ENCODE measurements around the gene PRSS53.

Gene PRSS53

DNA sequence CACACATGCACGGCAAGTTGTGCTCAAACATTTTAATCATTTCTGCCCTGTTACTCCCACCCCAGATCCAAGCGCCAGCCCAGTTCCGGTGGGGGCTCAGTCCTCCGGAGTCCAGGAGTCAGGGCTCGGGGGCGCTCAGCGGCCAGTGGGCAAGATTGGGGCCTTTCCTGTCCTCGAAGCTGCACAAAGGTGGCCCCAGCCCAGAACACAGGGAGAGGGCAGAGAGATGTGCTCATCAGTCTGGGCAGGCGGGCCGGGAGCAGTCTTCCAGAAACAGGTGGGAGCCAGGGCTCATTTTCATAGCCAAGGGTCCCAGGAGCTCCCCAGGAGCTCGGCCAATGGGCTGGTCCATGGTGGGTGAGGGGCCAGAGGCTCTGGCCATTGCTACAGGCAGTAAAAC is 42.7 kb upstream of the PRSS53 start:
- H3K4me3 ChIP-seq (ENCODE audit: low read depth, low read length) = no peak overlapping the region
- H3K27ac ChIP-seq (ENCODE audit: low read depth, low read length) = peak overlapping the region; percentile 57
- H3K9ac ChIP-seq (ENCODE audit: low read depth, low read length) = no peak overlapping the region
- H3K27me3 ChIP-seq (ENCODE audit: control insufficient read depth, insufficient read depth, low read length) = no peaks in the 10 kb centered on the region
- H3K4me1 ChIP-seq (ENCODE audit: control insufficient read depth, insufficient read depth, low read length) = peaks cover 30% of the 10 kb centered on the region
- peaks cover 31% of the 10 kb centered on the region for H3K36me3 ChIP-seq (ENCODE audit: control insufficient read depth, insufficient read depth, low read length)
- no peaks in the 10 kb centered on the region for H3K9me3 ChIP-seq (ENCODE audit: control insufficient read depth, insufficient read depth, low read length)

DNA sequence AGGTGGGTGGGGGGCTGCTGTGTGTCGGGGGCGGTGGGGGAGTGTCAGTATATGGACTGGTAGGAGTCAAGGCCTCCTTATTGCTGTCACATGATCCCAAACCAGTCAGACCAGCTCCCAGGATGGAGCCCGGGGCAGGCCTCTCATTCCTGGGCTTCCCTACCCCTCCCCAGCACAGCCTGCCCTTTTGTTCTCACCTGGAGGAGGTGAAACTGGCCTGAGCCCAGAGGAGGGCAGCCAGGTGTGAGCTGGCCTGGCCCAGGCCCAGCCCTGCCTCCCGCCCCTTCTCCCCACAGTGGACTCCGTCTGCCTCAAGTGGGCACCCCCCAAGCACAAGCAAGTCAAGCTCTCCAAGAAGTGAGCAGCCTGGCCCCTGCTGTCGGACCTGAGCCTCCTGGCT is 42.2 kb upstream of the PRSS53 start:
- Histone ChIP-seq H3K27ac (ENCODE audit: low read depth, low read length) (peak overlapping the region; percentile 57), H3K9ac (ENCODE audit: low read depth, low read length) (no peak overlapping the region), H3K36me3 (ENCODE audit: control insufficient read depth, insufficient read depth, low read length) (peaks cover 31% of the 10 kb centered on the region), H3K9me3 (ENCODE audit: control insufficient read depth, insufficient read depth, low read length) (no peaks in the 10 kb centered on the region), H3K4me3 (ENCODE audit: low read depth, low read length) (no peak overlapping the region), H3K4me1 (ENCODE audit: control insufficient read depth, insufficient read depth, low read length) (peaks cover 27% of the 10 kb centered on the region), H3K27me3 (ENCODE audit: control insufficient read depth, insufficient read depth, low read length) (no peaks in the 10 kb centered on the region)

DNA sequence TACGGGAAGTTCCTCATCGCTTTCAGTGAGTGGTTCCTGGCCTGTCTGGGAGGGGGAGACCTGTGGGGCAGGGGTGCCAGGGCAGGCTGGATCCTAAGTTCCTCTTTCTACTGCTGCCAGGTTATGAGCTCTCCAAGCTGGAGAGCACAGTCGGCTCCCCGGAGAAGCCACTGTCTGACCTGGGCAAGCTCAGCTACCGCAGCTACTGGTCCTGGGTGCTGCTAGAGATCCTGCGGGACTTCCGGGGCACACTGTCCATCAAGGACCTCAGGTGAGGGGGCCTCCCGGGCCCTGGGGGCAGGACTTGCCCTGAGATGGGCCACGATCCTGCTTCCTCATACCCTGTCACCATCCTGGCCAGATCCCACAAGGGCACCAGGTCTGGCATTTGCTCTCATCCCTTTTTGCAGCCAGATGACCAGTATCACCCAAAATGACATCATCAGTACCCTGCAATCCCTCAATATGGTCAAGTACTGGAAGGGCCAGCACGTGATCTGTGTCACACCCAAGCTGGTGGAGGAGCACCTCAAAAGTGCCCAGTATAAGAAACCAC is 41.7 kb upstream of the PRSS53 start:
- peaks cover 25% of the 10 kb centered on the region for H3K4me1 ChIP-seq (ENCODE audit: control insufficient read depth, insufficient read depth, low read length)
- no peak overlapping the region for H3K4me3 ChIP-seq (ENCODE audit: low read depth, low read length)
- H3K27me3 ChIP-seq (ENCODE audit: control insufficient read depth, insufficient read depth, low read length) = no peaks in the 10 kb centered on the region
- no peak overlapping the region for H3K9ac ChIP-seq (ENCODE audit: low read depth, low read length)
- no peak overlapping the region for H3K27ac ChIP-seq (ENCODE audit: low read depth, low read length)
- H3K36me3 ChIP-seq (ENCODE audit: control insufficient read depth, insufficient read depth, low read length) = peaks cover 31% of the 10 kb centered on the region
- H3K9me3 ChIP-seq (ENCODE audit: control insufficient read depth, insufficient read depth, low read length) = no peaks in the 10 kb centered on the region

DNA sequence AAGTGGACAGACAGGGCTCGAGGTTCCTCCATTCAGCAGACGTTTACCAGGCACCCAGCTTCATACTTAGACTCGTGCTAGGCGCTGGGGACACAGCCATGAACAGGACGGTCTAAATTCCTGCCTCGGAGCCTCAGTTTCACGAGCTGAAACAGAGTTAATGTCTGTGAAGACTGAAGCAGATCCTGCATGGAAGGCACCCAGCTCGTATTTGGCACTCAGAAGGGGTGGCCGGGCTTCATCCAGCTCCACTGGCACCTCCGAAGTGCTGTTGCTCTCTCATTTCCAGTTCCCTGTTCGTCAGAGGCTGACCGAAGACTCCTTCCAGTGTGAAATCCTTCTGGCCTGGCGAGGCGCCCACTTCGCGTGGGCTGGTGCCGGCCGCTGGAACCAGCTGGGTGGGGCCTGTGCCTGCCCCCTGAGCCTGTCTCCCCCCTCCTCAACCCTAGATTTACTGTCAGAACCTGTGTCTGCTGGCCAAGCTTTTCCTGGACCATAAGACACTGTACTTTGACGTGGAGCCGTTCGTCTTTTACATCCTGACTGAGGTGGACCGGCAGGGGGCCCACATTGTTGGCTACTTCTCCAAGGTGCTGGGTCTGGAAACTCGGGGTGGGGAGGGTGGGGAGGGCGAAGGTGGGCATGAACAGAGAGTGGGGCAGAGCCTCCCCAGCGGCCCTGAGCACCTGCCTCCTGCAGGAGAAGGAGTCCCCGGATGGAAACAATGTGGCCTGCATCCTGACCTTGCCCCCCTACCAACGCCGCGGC is 41.0 kb upstream of the PRSS53 start:
- Histone ChIP-seq H3K27me3 (ENCODE audit: control insufficient read depth, insufficient read depth, low read length) (no peaks in the 10 kb centered on the region), H3K4me1 (ENCODE audit: control insufficient read depth, insufficient read depth, low read length) (peaks cover 25% of the 10 kb centered on the region), H3K9me3 (ENCODE audit: control insufficient read depth, insufficient read depth, low read length) (no peaks in the 10 kb centered on the region), H3K36me3 (ENCODE audit: control insufficient read depth, insufficient read depth, low read length) (peaks cover 31% of the 10 kb centered on the region), H3K27ac (ENCODE audit: low read depth, low read length) (no peak overlapping the region), H3K4me3 (ENCODE audit: low read depth, low read length) (no peak overlapping the region), H3K9ac (ENCODE audit: low read depth, low read length) (no peak overlapping the region)

DNA sequence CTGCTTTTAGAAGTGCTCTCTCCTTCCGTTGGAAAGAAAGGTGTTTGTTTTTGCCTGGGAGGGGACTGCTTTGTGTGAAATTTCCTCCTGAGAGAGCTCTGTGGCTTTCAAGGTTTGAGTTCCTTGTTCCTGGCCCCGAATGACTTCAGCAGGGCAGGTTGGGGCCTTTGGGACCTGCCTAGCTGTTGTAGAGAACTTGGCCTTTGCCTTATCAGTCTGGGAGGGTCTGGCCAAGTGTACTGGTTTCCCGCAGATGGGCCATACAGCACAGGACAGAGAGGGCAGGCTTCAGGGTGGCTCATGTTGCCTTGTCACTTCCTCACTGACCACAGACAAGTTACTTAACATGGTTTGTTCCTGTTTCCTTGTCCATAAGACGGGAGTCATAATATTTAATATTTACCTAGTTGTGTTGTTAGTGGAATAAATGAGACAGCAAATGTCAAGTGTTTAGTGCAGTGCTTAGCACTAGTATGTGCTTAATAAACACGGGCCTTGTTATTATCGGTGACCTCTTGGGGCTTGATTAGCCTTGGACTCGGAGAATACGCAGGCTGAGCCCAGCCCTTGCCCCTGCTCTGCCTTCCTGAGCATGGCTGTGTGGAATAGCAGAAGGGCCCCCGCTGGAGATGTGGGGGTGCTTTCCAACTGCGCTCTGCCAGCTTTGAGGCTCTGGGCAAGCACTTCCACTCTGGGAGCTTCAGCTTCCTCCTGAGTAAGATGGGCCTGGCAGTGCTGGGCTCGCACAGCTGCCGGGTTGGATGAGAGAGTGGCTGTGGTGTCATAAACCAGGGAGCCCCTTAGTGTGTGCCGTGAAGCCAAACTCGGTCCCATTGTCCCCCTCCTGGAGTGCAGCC is 40.2 kb upstream of the PRSS53 start:
- no peaks in the 10 kb centered on the region for H3K9me3 ChIP-seq (ENCODE audit: control insufficient read depth, insufficient read depth, low read length)
- H3K9ac ChIP-seq (ENCODE audit: low read depth, low read length) = no peak overlapping the region
- peaks cover 18% of the 10 kb centered on the region for H3K4me1 ChIP-seq (ENCODE audit: control insufficient read depth, insufficient read depth, low read length)
- H3K27me3 ChIP-seq (ENCODE audit: control insufficient read depth, insufficient read depth, low read length) = no peaks in the 10 kb centered on the region
- H3K27ac ChIP-seq (ENCODE audit: low read depth, low read length) = no peak overlapping the region
- peaks cover 34% of the 10 kb centered on the region for H3K36me3 ChIP-seq (ENCODE audit: control insufficient read depth, insufficient read depth, low read length)
- H3K4me3 ChIP-seq (ENCODE audit: low read depth, low read length) = no peak overlapping the region

DNA sequence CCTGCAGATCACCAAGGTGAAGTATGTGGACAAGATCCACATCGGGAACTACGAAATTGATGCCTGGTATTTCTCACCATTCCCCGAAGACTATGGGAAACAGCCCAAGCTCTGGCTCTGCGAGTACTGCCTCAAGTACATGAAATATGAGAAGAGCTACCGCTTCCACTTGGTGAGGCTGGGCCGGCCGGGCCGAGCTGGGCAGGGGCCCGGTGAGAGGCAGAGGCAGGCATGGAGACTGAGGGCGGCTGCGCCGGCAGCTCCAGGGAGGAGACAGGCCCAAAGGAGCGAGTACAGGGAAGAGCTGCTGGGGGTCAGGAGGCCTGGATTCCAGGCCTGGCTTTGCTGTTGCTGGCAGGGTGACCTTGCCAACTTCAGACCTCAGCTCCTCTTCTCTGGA is 38.4 kb upstream of the PRSS53 start:
- H3K9me3 ChIP-seq (ENCODE audit: control insufficient read depth, insufficient read depth, low read length) = no peaks in the 10 kb centered on the region
- H3K4me3 ChIP-seq (ENCODE audit: low read depth, low read length) = no peak overlapping the region
- H3K27me3 ChIP-seq (ENCODE audit: control insufficient read depth, insufficient read depth, low read length) = no peaks in the 10 kb centered on the region
- no peak overlapping the region for H3K9ac ChIP-seq (ENCODE audit: low read depth, low read length)
- H3K4me1 ChIP-seq (ENCODE audit: control insufficient read depth, insufficient read depth, low read length) = peaks cover 9% of the 10 kb centered on the region; the same call in 1 of the 2 replicates
- peaks cover 29% of the 10 kb centered on the region for H3K36me3 ChIP-seq (ENCODE audit: control insufficient read depth, insufficient read depth, low read length)
- H3K27ac ChIP-seq (ENCODE audit: low read depth, low read length) = no peak overlapping the region

DNA sequence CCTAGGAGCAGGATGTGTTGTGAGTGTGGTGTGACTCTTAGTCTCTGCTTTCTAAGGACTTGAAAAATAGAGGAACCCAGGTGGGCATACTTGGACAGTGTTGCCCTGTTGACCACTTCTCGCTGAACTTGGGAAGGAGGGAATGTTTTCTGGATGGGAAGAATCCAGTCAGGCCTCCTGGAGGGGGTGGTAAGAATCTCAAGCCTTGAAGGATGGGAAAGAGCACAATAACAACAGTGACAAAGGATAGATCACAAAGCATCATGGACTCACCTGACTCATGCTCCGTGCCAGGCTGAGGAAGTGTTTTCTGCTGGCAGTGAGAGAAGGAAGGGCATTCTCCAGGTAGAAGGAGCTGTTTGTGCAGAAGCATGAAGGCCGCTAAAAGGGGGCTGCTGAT is 37.1 kb upstream of the PRSS53 start:
- Histone ChIP-seq H3K4me3 (ENCODE audit: low read depth, low read length) (no peak overlapping the region), H3K36me3 (ENCODE audit: control insufficient read depth, insufficient read depth, low read length) (peaks cover 30% of the 10 kb centered on the region), H3K9me3 (ENCODE audit: control insufficient read depth, insufficient read depth, low read length) (no peaks in the 10 kb centered on the region), H3K4me1 (ENCODE audit: control insufficient read depth, insufficient read depth, low read length) (0 out of 2 replicates have a peak, but pooled peaks cover 3% of the 10 kb centered on the region), H3K27me3 (ENCODE audit: control insufficient read depth, insufficient read depth, low read length) (no peaks in the 10 kb centered on the region), H3K9ac (ENCODE audit: low read depth, low read length) (no peak overlapping the region), H3K27ac (ENCODE audit: low read depth, low read length) (no peak overlapping the region)

DNA sequence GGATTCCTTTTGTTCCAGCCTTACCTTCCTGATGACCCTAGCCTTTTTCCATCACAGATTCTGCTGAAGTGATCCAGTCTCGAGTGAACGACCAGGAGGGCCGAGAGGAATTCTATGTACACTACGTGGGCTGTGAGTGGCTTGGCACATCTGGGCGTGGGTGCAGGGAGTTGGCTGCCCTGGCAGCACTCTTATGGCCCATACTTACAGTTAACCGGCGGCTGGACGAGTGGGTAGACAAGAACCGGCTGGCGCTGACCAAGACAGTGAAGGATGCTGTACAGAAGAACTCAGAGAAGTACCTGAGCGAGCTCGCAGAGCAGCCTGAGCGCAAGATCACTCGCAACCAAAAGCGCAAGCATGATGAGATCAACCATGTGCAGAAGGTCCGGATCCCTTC is 31.4 kb upstream of the PRSS53 start:
- H3K27ac ChIP-seq (ENCODE audit: low read depth, low read length) = no peak overlapping the region
- H3K9me3 ChIP-seq (ENCODE audit: control insufficient read depth, insufficient read depth, low read length) = no peaks in the 10 kb centered on the region
- H3K27me3 ChIP-seq (ENCODE audit: control insufficient read depth, insufficient read depth, low read length) = no peaks in the 10 kb centered on the region
- no peak overlapping the region for H3K9ac ChIP-seq (ENCODE audit: low read depth, low read length)
- no peaks in the 10 kb centered on the region for H3K4me1 ChIP-seq (ENCODE audit: control insufficient read depth, insufficient read depth, low read length)
- peaks cover 43% of the 10 kb centered on the region for H3K36me3 ChIP-seq (ENCODE audit: control insufficient read depth, insufficient read depth, low read length)
- H3K4me3 ChIP-seq (ENCODE audit: low read depth, low read length) = no peak overlapping the region

DNA sequence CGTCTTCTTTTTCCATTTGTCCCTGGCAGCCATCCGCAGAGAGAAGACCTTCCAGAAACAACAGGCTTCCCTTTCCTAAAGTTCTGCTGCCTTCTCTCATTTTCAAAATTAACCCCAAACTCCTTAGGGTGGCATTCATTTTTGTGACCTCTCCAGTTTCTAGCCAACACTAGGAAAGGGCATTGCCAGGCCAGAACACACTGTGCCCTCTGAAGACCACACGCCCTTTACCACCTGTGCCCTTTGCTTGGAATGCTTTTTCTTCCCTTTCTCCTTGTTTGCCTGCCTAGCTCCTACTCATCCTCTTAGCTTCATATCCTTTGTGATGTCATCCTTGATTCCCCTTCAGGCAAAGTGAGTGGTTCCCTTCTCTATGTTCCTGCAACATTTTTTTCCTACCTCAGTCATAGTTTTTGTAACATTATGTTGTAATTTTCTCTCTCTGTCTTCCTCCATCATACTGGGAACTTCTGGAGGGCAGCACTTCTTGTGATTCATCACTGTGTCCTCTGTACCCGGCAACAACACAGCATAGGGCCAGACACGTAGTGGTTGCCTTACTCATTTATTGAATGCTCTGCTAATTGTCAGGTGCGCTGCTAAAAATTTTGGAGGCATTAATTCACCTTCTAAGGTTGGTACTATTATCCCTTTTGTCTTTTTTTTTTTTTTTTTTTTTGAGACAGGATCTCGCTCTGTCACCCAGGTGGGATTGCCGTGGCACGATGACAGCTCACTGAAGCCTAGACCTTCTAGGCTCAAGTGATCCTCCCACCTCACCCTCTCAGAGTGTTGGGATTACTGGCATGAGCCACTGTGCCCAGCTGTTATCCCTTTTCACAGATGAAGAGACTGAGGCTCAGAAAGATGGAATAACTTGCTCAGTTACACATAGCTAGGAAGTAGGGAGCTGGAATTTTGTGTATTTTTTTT is 29.7 kb upstream of the PRSS53 start:
- Histone ChIP-seq H3K27ac (ENCODE audit: low read depth, low read length) (peak overlapping the region; percentile 66), H3K9ac (ENCODE audit: low read depth, low read length) (peak overlapping the region; percentile 70; the same call in 1 of the 2 replicates), H3K4me1 (ENCODE audit: control insufficient read depth, insufficient read depth, low read length) (no peaks in the 10 kb centered on the region)

DNA sequence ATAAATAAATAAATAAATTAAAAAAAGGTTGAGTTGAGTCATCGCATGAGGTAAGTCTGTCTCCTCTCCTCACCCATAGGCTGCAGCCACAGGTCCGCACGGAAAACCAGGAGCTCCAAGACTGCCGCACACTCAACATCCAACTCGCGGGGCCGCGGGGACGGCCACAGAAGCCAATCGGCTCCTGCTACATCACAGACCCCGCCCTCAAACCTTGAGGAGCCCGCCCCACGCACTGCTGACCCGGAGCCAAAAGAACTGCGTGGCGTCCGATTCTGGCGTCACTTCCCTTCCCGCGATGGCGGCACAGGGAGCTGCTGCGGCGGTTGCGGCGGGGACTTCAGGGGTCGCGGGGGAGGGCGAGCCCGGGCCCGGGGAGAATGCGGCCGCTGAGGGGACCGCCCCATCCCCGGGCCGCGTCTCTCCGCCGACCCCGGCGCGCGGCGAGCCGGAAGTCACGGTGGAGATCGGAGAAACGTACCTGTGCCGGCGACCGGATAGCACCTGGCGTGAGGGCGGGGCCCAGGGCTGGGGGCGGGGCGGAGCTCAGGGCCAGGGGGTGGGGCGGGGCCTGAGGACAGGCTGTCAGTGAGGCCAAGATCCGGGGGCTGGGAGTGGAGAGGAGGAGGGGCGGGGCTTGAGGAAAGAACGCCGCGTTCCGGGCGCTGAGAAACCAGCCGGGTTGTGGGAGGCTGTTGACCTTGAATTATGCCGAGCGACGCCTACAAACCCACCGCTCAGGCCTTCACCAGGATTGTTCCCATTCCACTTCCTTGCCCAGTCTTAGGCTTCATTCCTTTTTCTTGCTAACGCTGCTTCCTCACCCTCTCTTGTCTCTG is 28.9 kb upstream of the PRSS53 start, which contains the start of gene KAT8:
Gene KAT8, plus strand, starts transcription at position 281 of the 839 bp plus-strand sequence. Its CDS starts 18 bp downstream, at position 299.
- Histone ChIP-seq H3K9me3 (ENCODE audit: control insufficient read depth, insufficient read depth, low read length) (no peaks in the 10 kb centered on the region), H3K9ac (ENCODE audit: low read depth, low read length) (peak within 1 kb of the TSS; percentile 84), H3K4me1 (ENCODE audit: control insufficient read depth, insufficient read depth, low read length) (no peaks in the 10 kb centered on the region), H3K27me3 (ENCODE audit: control insufficient read depth, insufficient read depth, low read length) (no peaks in the 10 kb centered on the region), H3K4me3 (ENCODE audit: low read depth, low read length) (peak within 1 kb of the TSS; percentile 93), H3K36me3 (ENCODE audit: control insufficient read depth, insufficient read depth, low read length) (peaks cover 40% of the 10 kb centered on the region), H3K27ac (ENCODE audit: low read depth, low read length) (peak within 1 kb of the TSS; percentile 97)

More for the DNA sequence above, 29.7 kb upstream of the PRSS53 start:
- peaks cover 36% of the 10 kb centered on the region for H3K36me3 ChIP-seq (ENCODE audit: control insufficient read depth, insufficient read depth, low read length)
- peak overlapping the region; percentile 93 for H3K4me3 ChIP-seq (ENCODE audit: low read depth, low read length)
- H3K27me3 ChIP-seq (ENCODE audit: control insufficient read depth, insufficient read depth, low read length) = no peaks in the 10 kb centered on the region
- H3K9me3 ChIP-seq (ENCODE audit: control insufficient read depth, insufficient read depth, low read length) = no peaks in the 10 kb centered on the region
